ENCODE results near the gene ANKRD49. TPM values are rescaled to one million over a fixed set of nuclear protein-coding genes. Genes with fewer than 3 reads are reported as not detected.

Gene ANKRD49
- total and polyA plus RNA-seq, 2 of the 8 experiments (the other 6 are each of a cell fraction or from before 2014, with no cell fraction given), result 7.4 to 12.2 TPM

DNA sequence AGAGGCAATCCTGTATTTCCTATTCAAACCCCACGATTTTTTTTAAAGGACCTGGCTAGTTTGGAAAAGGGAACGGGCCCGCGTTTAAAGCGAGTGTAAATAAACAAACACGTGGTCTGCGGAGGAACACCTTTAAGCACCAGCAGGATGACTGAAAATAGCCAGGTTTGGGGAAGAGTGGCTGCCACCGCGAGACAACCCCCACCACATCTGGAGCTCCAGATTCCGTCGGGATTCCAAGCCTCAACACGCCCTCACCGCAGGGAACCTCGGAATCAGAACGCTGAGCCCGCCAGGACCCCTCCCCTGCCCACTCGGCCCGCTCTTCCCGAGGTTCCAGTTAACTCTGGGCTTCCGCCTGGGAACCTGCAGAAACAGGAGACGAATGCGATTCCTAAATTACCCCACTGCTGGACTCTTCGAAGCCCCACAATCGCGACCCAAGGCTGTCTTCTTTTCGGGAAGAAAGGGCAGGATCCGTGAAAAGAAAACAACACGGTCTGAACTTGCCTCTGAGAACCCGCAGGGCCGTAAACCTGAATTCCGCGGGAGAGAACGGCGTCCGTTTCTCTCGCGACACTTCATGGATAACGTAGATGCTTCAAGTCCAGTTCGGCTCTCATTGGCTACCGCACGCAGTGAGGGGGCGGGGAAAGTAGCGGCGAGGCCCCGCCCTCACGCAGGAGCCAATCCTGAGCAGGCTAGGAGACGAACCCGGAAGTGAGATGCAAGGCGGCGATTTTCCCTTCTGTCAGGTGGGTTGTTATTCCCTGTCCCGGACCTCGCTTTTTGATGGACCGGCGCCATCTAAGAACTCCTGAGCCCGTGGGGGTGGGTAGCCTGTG lies at the start of gene ANKRD49, which contains the start of gene MRE11 (continued):
- TF ChIP-seq, protein P1, sequence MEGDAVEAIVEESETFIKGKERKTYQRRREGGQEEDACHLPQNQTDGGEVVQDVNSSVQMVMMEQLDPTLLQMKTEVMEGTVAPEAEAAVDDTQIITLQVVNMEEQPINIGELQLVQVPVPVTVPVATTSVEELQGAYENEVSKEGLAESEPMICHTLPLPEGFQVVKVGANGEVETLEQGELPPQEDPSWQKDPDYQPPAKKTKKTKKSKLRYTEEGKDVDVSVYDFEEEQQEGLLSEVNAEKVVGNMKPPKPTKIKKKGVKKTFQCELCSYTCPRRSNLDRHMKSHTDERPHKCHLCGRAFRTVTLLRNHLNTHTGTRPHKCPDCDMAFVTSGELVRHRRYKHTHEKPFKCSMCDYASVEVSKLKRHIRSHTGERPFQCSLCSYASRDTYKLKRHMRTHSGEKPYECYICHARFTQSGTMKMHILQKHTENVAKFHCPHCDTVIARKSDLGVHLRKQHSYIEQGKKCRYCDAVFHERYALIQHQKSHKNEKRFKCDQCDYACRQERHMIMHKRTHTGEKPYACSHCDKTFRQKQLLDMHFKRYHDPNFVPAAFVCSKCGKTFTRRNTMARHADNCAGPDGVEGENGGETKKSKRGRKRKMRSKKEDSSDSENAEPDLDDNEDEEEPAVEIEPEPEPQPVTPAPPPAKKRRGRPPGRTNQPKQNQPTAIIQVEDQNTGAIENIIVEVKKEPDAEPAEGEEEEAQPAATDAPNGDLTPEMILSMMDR (IDR thresholded peaks at IDR 0.05; ENCODE audit: control extremely low read depth in 1 of 3, insufficient read depth in 1 of 3, low read depth in 1 of 3, low read length in 3 of 3), result no peak
- TF ChIP-seq HDAC6 (IDR thresholded peaks at IDR 0.05; ENCODE audit: low read depth, low read length), result no peak
- peak; percentile 90 to 91 for TF ChIP-seq POLR2A (IDR thresholded peaks at IDR 0.05; ENCODE audit: control extremely low read depth in 1 of 2, low read depth in 2 of 2, low read length in 2 of 2)
- TF ChIP-seq TEAD4 (IDR thresholded peaks at IDR 0.05; ENCODE audit: low read depth, low read length), result peak; percentile 86
- no peak for TF ChIP-seq CBX5 (IDR thresholded peaks at IDR 0.05; ENCODE audit: low read depth, low read length)
- TF ChIP-seq RBBP5 (IDR thresholded peaks at IDR 0.05; ENCODE audit: borderline replicate concordance, low read depth, low read length), result peak; percentile 99
- TF ChIP-seq TAF7 (optimal IDR thresholded peaks at IDR 0.05; ENCODE audit: borderline replicate concordance, low read depth, low read length), result peak; percentile 36
- TF ChIP-seq SP4 (IDR thresholded peaks at IDR 0.05; ENCODE audit: low read length), result no peak
- TF ChIP-seq TAF1 (IDR thresholded peaks at IDR 0.05; ENCODE audit: low read depth, low read length), result peak; percentile 93
- TF ChIP-seq, protein P2, sequence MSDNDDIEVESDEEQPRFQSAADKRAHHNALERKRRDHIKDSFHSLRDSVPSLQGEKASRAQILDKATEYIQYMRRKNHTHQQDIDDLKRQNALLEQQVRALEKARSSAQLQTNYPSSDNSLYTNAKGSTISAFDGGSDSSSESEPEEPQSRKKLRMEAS (IDR thresholded peaks at IDR 0.05), result peak; percentile 90
- TF ChIP-seq BRCA1 (IDR thresholded peaks at IDR 0.05; ENCODE audit: low read depth, low read length), result peak; percentile 71
- TF ChIP-seq EGR1 (IDR thresholded peaks at IDR 0.05; ENCODE audit: borderline replicate concordance, low read depth, low read length), result peak; percentile 8; the same call in 1 of the 2 replicates
- TF ChIP-seq, protein P3, sequence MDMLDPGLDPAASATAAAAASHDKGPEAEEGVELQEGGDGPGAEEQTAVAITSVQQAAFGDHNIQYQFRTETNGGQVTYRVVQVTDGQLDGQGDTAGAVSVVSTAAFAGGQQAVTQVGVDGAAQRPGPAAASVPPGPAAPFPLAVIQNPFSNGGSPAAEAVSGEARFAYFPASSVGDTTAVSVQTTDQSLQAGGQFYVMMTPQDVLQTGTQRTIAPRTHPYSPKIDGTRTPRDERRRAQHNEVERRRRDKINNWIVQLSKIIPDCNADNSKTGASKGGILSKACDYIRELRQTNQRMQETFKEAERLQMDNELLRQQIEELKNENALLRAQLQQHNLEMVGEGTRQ (IDR thresholded peaks at IDR 0.05; ENCODE audit: low read length), result 0 out of 2 replicates have a peak, but pooled peaks have one; percentile 4
- no peak for TF ChIP-seq SUZ12 (IDR thresholded peaks at IDR 0.05; ENCODE audit: low read length)
- TF ChIP-seq RNF2 (IDR thresholded peaks at IDR 0.05; ENCODE audit: borderline replicate concordance, low read depth, low read length, missing control alignments, poor library complexity, severe bottlenecking), result no peak
- TF ChIP-seq CHD2 (IDR thresholded peaks at IDR 0.05; ENCODE audit: low read length), result peak; percentile 88
- TF ChIP-seq RXRA (IDR thresholded peaks at IDR 0.05; ENCODE audit: insufficient read depth, low read depth, low read length), result no peak
- TF ChIP-seq CTBP2 (IDR thresholded peaks at IDR 0.05; ENCODE audit: borderline replicate concordance, insufficient read depth, insufficient read length, low read length), result no peak
- TF ChIP-seq CEBPB (IDR thresholded peaks at IDR 0.05; ENCODE audit: low read depth, low read length), result no peak
- peak; percentile 3 for TF ChIP-seq NANOG (IDR thresholded peaks at IDR 0.05; ENCODE audit: insufficient read depth, low read depth, low read length, poor library complexity, severe bottlenecking)

Measured in H1 (cell line).